SU-DHL-6 (cell line): ENCODE results near the gene NECAB2.

Experiments
- H2AFZ ChIP-seq: fragments of 200-600 bp; sonication (generic); 2 replicates; pipeline ENCODE4 v1.6.1; 2014; ENCODE audit warnings: low read depth, mild to moderate bottlenecking, moderate library complexity, mixed read lengths, antibody characterized with exemption, low read length; ENCODE audit not compliant: severe bottlenecking
- H3F3A ChIP-seq: fragments of 200-600 bp; shearing (Covaris generic); 2 replicates; pipeline ENCODE4 v1.6.0; 2016; ENCODE audit warnings: antibody characterized with exemption, mild to moderate bottlenecking; ENCODE audit not compliant: insufficient read depth
- H3K27ac ChIP-seq: fragments of 200-600 bp; sonication (generic); 2 replicates; pipeline ENCODE4 v1.5.1; 2016; ENCODE audit warnings: low read depth, mild to moderate bottlenecking, low read length, moderate library complexity, mixed read lengths
- H3K27me3 ChIP-seq: fragments of 200-600 bp; sonication (generic), shearing (Covaris generic); 2 replicates; pipeline ENCODE4 v1.6.0; 2014; ENCODE audit warnings: mild to moderate bottlenecking, low read length
- H3K36me3 ChIP-seq: fragments of 200-600 bp; sonication (generic); 2 replicates; pipeline ENCODE4 v1.6.1; 2014; ENCODE audit warnings: mild to moderate bottlenecking, low read length, mixed read lengths
- H3K4me2 ChIP-seq: fragments of 300-600, 200-600 bp; shearing (Covaris generic), sonication (generic); 2 replicates; pipeline ENCODE4 v1.6.0; 2014; ENCODE audit warnings: low read length, low read depth, mild to moderate bottlenecking; ENCODE audit not compliant: poor library complexity, severe bottlenecking
- H3K4me3 ChIP-seq: fragments of 200-600 bp; sonication (generic); 2 replicates; pipeline ENCODE4 v1.5.1; 2014; ENCODE audit warnings: antibody characterized with exemption, low read length, mild to moderate bottlenecking, mixed read lengths; ENCODE audit not compliant: insufficient read depth, poor library complexity, severe bottlenecking
- H3K79me2 ChIP-seq: fragments of 200-600 bp; sonication (generic); 2 replicates; pipeline ENCODE4 v1.6.1; 2014; ENCODE audit warnings: mild to moderate bottlenecking, low read length, moderate library complexity; ENCODE audit not compliant: insufficient read depth
- H3K9ac ChIP-seq: fragments of 200-600 bp; sonication (generic); 2 replicates; pipeline ENCODE4 v1.7.0; 2014; ENCODE audit warnings: mild to moderate bottlenecking, low read length
- H3K9me2 ChIP-seq: fragments of 200-600 bp; sonication (generic); replicated peaks from 2 replicates; pipeline ENCODE4 v1.6.1; 2014; ENCODE audit warnings: low read length; ENCODE audit not compliant: insufficient read depth
- H3K9me3 ChIP-seq: fragments of 200-600 bp; sonication (generic); 2 replicates; pipeline ENCODE4 v1.6.1; 2014; ENCODE audit warnings: low read length, mixed read lengths; ENCODE audit not compliant: insufficient read depth
- H4K20me1 ChIP-seq: fragments of 200-600 bp; sonication (generic); 2 replicates; pipeline ENCODE4 v1.6.1; 2014; ENCODE audit warnings: low read depth, mild to moderate bottlenecking, antibody characterized with exemption, low read length, moderate library complexity, mixed read lengths
- EZH2phosphoT487 ChIP-seq: fragments of 200-600 bp; sonication (generic), shearing (Covaris generic); conservative IDR thresholded peaks from 2 replicates; pipeline ENCODE4 v1.6.1; 2018; ENCODE audit warnings: mild to moderate bottlenecking, antibody characterized with exemption, low read length, moderate library complexity, mixed read lengths
- TF ChIP-seq, protein P1 (sequence below): fragments of 200-600 bp; sonication (generic); IDR thresholded peaks from one replicate; pipeline ENCODE4 v1.5.1; 2017; ENCODE audit warnings: antibody characterized with exemption, mild to moderate bottlenecking, low read length, moderate library complexity; ENCODE audit not compliant: insufficient read depth, poor library complexity, severe bottlenecking

The NECAB2 gene

GRCh38 chr16:84024854-84025253 lies 56.8 kb downstream of the NECAB2 start:
- no peaks in the 10 kb centered on the region for H3K27me3 ChIP-seq
- H3K27ac ChIP-seq: no peak overlapping the region
- H3K9ac ChIP-seq: no peak overlapping the region
- H3K4me3 ChIP-seq: no peak overlapping the region
- no peaks in the 10 kb centered on the region for H3K9me3 ChIP-seq
- no peak overlapping the region for H2AFZ ChIP-seq
- TF ChIP-seq, protein P1, sequence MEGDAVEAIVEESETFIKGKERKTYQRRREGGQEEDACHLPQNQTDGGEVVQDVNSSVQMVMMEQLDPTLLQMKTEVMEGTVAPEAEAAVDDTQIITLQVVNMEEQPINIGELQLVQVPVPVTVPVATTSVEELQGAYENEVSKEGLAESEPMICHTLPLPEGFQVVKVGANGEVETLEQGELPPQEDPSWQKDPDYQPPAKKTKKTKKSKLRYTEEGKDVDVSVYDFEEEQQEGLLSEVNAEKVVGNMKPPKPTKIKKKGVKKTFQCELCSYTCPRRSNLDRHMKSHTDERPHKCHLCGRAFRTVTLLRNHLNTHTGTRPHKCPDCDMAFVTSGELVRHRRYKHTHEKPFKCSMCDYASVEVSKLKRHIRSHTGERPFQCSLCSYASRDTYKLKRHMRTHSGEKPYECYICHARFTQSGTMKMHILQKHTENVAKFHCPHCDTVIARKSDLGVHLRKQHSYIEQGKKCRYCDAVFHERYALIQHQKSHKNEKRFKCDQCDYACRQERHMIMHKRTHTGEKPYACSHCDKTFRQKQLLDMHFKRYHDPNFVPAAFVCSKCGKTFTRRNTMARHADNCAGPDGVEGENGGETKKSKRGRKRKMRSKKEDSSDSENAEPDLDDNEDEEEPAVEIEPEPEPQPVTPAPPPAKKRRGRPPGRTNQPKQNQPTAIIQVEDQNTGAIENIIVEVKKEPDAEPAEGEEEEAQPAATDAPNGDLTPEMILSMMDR: no peak
- no peak overlapping the region for H3K4me2 ChIP-seq
- H3F3A ChIP-seq: no peaks in the 10 kb centered on the region
- no peaks in the 10 kb centered on the region for H3K36me3 ChIP-seq
- no peaks in the 10 kb centered on the region for H3K9me2 ChIP-seq
- no peaks in the 10 kb centered on the region for H4K20me1 ChIP-seq
- no peaks in the 10 kb centered on the region for H3K79me2 ChIP-seq

GRCh38 chr16:84026606-84027005 lies 58.6 kb downstream of the NECAB2 start:
- H3K27ac ChIP-seq: no peak overlapping the region
- H4K20me1 ChIP-seq: no peaks in the 10 kb centered on the region
- H2AFZ ChIP-seq: no peak overlapping the region
- no peaks in the 10 kb centered on the region for H3K9me2 ChIP-seq
- no peak overlapping the region for H3K9ac ChIP-seq
- H3K4me2 ChIP-seq: no peak overlapping the region
- no peaks in the 10 kb centered on the region for H3K36me3 ChIP-seq
- H3K4me3 ChIP-seq: no peak overlapping the region
- H3K9me3 ChIP-seq: no peaks in the 10 kb centered on the region
- no peaks in the 10 kb centered on the region for H3F3A ChIP-seq
- H3K79me2 ChIP-seq: no peaks in the 10 kb centered on the region
- no peaks in the 10 kb centered on the region for H3K27me3 ChIP-seq
- TF ChIP-seq, protein P1: no peak
- no peak for TF ChIP-seq EZH2phosphoT487

GRCh38 chr16:84027625-84028024 lies 59.6 kb downstream of the NECAB2 start:
- H3K9me2 ChIP-seq: no peaks in the 10 kb centered on the region
- no peaks in the 10 kb centered on the region for H4K20me1 ChIP-seq
- no peaks in the 10 kb centered on the region for H3K79me2 ChIP-seq
- no peaks in the 10 kb centered on the region for H3K27me3 ChIP-seq
- H3K4me3 ChIP-seq: no peak overlapping the region
- no peak overlapping the region for H3K27ac ChIP-seq
- H3K9me3 ChIP-seq: no peaks in the 10 kb centered on the region
- H3F3A ChIP-seq: no peaks in the 10 kb centered on the region
- no peak for TF ChIP-seq EZH2phosphoT487
- TF ChIP-seq, protein P1: no peak
- no peak overlapping the region for H3K9ac ChIP-seq
- H3K36me3 ChIP-seq: no peaks in the 10 kb centered on the region
- no peak overlapping the region for H2AFZ ChIP-seq
- no peak overlapping the region for H3K4me2 ChIP-seq
